K562 (cell line): ENCODE measurements around the gene ENTREP3. TPM values are rescaled to one million over a fixed set of nuclear protein-coding genes. Genes with fewer than 3 reads are reported as not detected.

Experiments used
- ASH1L ChIP-seq: fragments of 450-650 bp; IDR thresholded peaks from 2 replicates; pipeline ENCODE4 v1.6.1; 2018; ENCODE audit warnings: borderline replicate concordance, mild to moderate bottlenecking, low read depth; ENCODE audit not compliant: partially characterized antibody
- CAMTA2 ChIP-seq: fragments of 250-450 bp; sonication (Bioruptor Pico); conservative IDR thresholded peaks from 2 replicates; pipeline ENCODE4 v1.5.1; 2022
- CGGBP1 ChIP-seq: fragments of 250-450 bp; sonication (Bioruptor Pico); IDR thresholded peaks from 2 replicates; pipeline ENCODE4 v1.9.0; 2021; ENCODE audit warnings: mild to moderate bottlenecking
- ETS1 ChIP-seq: conservative IDR thresholded peaks from 2 replicates; pipeline ENCODE4 v1.6.1; 2011; ENCODE audit warnings: low read depth, mild to moderate bottlenecking, low read length; ENCODE audit not compliant: control insufficient read depth
- FOXK1 ChIP-seq: sonication (generic); formaldehyde crosslinking; IDR thresholded peaks from 2 replicates; pipeline ENCODE4 v1.8.0; 2022; ENCODE audit warnings: missing genetic modification reagents, mild to moderate bottlenecking, borderline replicate concordance
- KDM2B ChIP-seq: fragments of 250-450 bp; sonication (Bioruptor Pico); IDR thresholded peaks from 2 replicates; pipeline ENCODE4 v1.8.0; 2021; ENCODE audit warnings: mild to moderate bottlenecking, moderate library complexity
- KDM5B ChIP-seq: fragments of 200-600 bp; sonication (generic); IDR thresholded peaks from 2 replicates; pipeline ENCODE4 v1.6.1; 2012; ENCODE audit warnings: low read depth, mild to moderate bottlenecking, moderate library complexity, low read length, control low read depth, inconsistent platforms; ENCODE audit not compliant: insufficient replicate concordance
- MLLT1 ChIP-seq, 2 experiments: fragments of 450-650 bp; IDR thresholded peaks; 2 replicates each; pipeline ENCODE4 v1.6.1; 2016
- NEUROD1 ChIP-seq: fragments of 150-350 bp; IDR thresholded peaks from 2 replicates; pipeline ENCODE4 v1.6.1; 2014; ENCODE audit warnings: borderline replicate concordance, low read length, low read depth; ENCODE audit not compliant: partially characterized antibody
- PBX2 ChIP-seq, 2 experiments: IDR thresholded peaks in 1 of 2; conservative IDR thresholded peaks in 1 of 2; 2 replicates each; pipeline ENCODE4 v1.6.1; 2016; ENCODE audit warnings: low read depth in 2 of 2, mild to moderate bottlenecking in 1 of 2, missing compliant biosample characterization in 1 of 2, missing genetic modification characterization in 1 of 2, moderate library complexity in 1 of 2
- PHF21A ChIP-seq: fragments of 450-650 bp; IDR thresholded peaks from 2 replicates; pipeline ENCODE4 v1.6.1; 2017; ENCODE audit warnings: low read depth, borderline replicate concordance
- PRMT5 ChIP-seq: sonication (generic); formaldehyde crosslinking; IDR thresholded peaks from 2 replicates; pipeline ENCODE4 v1.5.0; 2020; ENCODE audit warnings: missing genetic modification reagents
- RBM14 ChIP-seq: fragments of 200-400 bp; formaldehyde crosslinking; IDR thresholded peaks from 2 replicates; pipeline ENCODE4 v1.6.1; 2018; ENCODE audit warnings: low read depth, mild to moderate bottlenecking, low read length, moderate library complexity, borderline replicate concordance; ENCODE audit not compliant: insufficient read depth
- RBM39 ChIP-seq: fragments of 200-400 bp; formaldehyde crosslinking; optimal IDR thresholded peaks from 2 replicates; pipeline ENCODE3; 2018; ENCODE audit warnings: low read depth, low read length
- SP1 ChIP-seq: sonication (generic); formaldehyde crosslinking; IDR thresholded peaks from 2 replicates; pipeline ENCODE4 v1.8.1; 2022; ENCODE audit warnings: mild to moderate bottlenecking, missing genetic modification reagents
- TAF9B ChIP-seq: fragments of 450-650 bp; IDR thresholded peaks from 2 replicates; pipeline ENCODE4 v1.6.1; 2018; ENCODE audit warnings: mild to moderate bottlenecking; ENCODE audit not compliant: partially characterized antibody
- TCF3 ChIP-seq: sonication (generic); formaldehyde crosslinking; IDR thresholded peaks from 2 replicates; pipeline ENCODE4 v1.4.0; 2020; ENCODE audit warnings: mild to moderate bottlenecking, missing genetic modification reagents
- TEAD1 ChIP-seq, 2 experiments: fragments of 450-650 bp in 1 of 2; sonication (generic) in 1 of 2; formaldehyde crosslinking; IDR thresholded peaks; 2 replicates each; pipeline versions ENCODE4 v1.4.0 to v1.8.0; 2020 to 2022; ENCODE audit warnings: mild to moderate bottlenecking in 2 of 2, missing genetic modification reagents in 1 of 2
- TSC22D4 ChIP-seq: fragments of 450-650 bp; IDR thresholded peaks from 2 replicates; pipeline ENCODE4 v1.6.1; 2016; ENCODE audit warnings: missing genetic modification characterization, missing biosample characterization, control low read depth
- XRCC5 ChIP-seq: fragments of 200-400 bp; formaldehyde crosslinking; IDR thresholded peaks from 2 replicates; pipeline ENCODE4 v1.6.1; 2017; ENCODE audit warnings: low read depth, mild to moderate bottlenecking, low read length
- ZBTB17 ChIP-seq: fragments of 450-650 bp; formaldehyde crosslinking; IDR thresholded peaks from 2 replicates; pipeline ENCODE4 v1.4.0; 2020; ENCODE audit warnings: mild to moderate bottlenecking
- ZNF134 ChIP-seq: fragments of 250-450 bp; sonication (Bioruptor Pico); conservative IDR thresholded peaks from 2 replicates; pipeline ENCODE4 v1.4.0; 2020
- ZNF3 ChIP-seq: fragments of 250-450 bp; sonication (Bioruptor Pico); IDR thresholded peaks from 2 replicates; pipeline ENCODE4 v1.5.0; 2021; ENCODE audit warnings: mild to moderate bottlenecking, moderate library complexity
- ZNF354B ChIP-seq: fragments of 250-450 bp; sonication (Bioruptor Pico); IDR thresholded peaks from 2 replicates; pipeline ENCODE4 v1.4.0; 2020
- ZSCAN29 ChIP-seq: fragments of 450-650 bp; IDR thresholded peaks from 2 replicates; pipeline ENCODE4 v1.6.1; 2017
- polyA plus RNA-seq, 8 experiments: library from polyadenylated mRNA; depleted of rRNA in 4 of 8; stranded (reverse) in 5 of 8; unstranded in 3 of 8; fragments of >200 nt; fragmentation: Nextera tagmentation in 2 of 8; fragmentation: Illumina TruSeq in 1 of 8; extraction: Ambion mirVana in 2 of 8; extraction: Trizol in 1 of 8; gene quantifications; 2 replicates each; pipeline versions ENCODE4 v1.2.1 to v1.2.3, GENCODE V29; 2011 to 2014; ENCODE audit warnings: inconsistent platforms in 1 of 8, missing spikeins in 1 of 8
- total RNA-seq, 7 experiments: library from RNA; depleted of rRNA in 6 of 7; stranded (reverse); fragments of >200 nt in 6 of 7; fragmentation: Illumina TruSeq in 2 of 7; extraction: Trizol in 2 of 7; gene quantifications; 2 replicates each; pipeline versions ENCODE4 v1.2.1 to v1.2.3, GENCODE V29; 2011 to 2021; ENCODE audit warnings: low replicate concordance in 1 of 7

Gene ENTREP3
- total and polyA plus RNA-seq, 9 of the 15 experiments (the other 6 are each of a cell fraction or from before 2014, with no cell fraction given), result 1.9 to 41.8 (median 5.9) TPM

- no peak for TF ChIP-seq MLLT1 (IDR thresholded peaks at IDR 0.05)
- TF ChIP-seq ASH1L, result no peak
- TF ChIP-seq RBM39, result no peak
- TF ChIP-seq XRCC5, result no peak
- TF ChIP-seq ETS1, result no peak
- no peak for TF ChIP-seq ZNF134
- TF ChIP-seq ZNF354B (CRISPR knock-in tag), result no peak
- peak; percentile 77 for TF ChIP-seq TCF3 (CRISPR knock-in tag)
- TF ChIP-seq PBX2 (CRISPR knock-in tag; IDR thresholded peaks at IDR 0.05; ENCODE audit: low read depth), result no peak
- no peak for TF ChIP-seq PBX2 (tag; conservative IDR thresholded peaks at IDR 0.05; ENCODE audit: low read depth)
- no peak for TF ChIP-seq RBM14
- TF ChIP-seq TAF9B, result peak; percentile 46
- no peak for TF ChIP-seq NEUROD1
- no peak for TF ChIP-seq ZNF3
- TF ChIP-seq CGGBP1 (CRISPR knock-in tag), result no peak
- no peak for TF ChIP-seq TSC22D4
- TF ChIP-seq KDM2B (CRISPR knock-in tag), result no peak
- TF ChIP-seq SP1, result 0 out of 2 replicates have a peak, but pooled peaks have one; percentile 35
- no peak for TF ChIP-seq PHF21A
- TF ChIP-seq TEAD1 (CRISPR knock-in tag; IDR thresholded peaks at IDR 0.05), result no peak
- no peak for TF ChIP-seq ZBTB17
- no peak for TF ChIP-seq PRMT5 (CRISPR knock-in tag)
- TF ChIP-seq FOXK1 (CRISPR knock-in tag), result no peak
- no peak for TF ChIP-seq ZSCAN29
- no peak for TF ChIP-seq CAMTA2 (CRISPR knock-in tag)
- peak; percentile 11 for TF ChIP-seq KDM5B
Observed at GRCh38 chr1:155301342-155301841, 46.1 kb upstream of the ENTREP3 start, which contains the start of gene PKLR (continued).
